GM19467 (cell line): ENCODE data around the gene CANX.
A peak's percentile ranks its signal among the peaks of the same experiment; 100 is the strongest.

ENCODE experiments used
- ATAC-seq: cut with Tn5 transposase; IDR thresholded peaks from one replicate; pipeline ENCODE4 v1.9.1; 2021; ENCODE audit warnings: mild to moderate bottlenecking, moderate library complexity; ENCODE audit not compliant: unreplicated experiment

CANX gene

DNA sequence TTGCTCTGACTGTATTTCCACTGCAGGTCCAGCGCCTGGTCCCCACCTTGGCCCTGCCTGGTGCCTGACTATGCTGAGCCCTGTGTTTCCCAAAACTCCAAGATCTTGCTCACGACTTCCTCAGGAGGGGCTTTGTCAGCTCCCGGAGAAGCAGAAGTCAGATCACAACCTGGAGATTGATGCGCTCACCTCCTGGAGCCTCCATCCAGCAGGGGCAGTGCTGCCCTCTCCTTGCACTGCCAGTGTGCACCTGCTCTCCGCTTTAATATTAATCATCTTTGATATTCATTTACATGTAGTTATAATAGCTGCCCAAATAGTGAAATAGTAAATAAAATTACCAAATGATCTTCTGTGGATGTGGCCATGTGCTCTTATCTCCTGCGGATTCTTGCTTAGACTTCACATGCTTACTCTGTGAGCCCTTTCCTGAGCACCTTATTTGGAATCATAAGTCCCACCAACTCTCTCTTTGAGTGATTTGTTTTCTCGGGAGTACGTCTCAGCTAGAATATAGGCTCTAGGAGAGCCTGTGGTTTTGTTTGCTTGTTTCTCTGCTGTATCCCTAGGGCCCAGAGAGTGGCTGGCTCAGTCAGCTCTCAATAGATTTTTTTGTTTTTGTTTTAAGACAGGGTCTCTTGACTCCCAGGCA lies 51.2 kb downstream of the CANX start:
- ATAC-seq, result no peak

DNA sequence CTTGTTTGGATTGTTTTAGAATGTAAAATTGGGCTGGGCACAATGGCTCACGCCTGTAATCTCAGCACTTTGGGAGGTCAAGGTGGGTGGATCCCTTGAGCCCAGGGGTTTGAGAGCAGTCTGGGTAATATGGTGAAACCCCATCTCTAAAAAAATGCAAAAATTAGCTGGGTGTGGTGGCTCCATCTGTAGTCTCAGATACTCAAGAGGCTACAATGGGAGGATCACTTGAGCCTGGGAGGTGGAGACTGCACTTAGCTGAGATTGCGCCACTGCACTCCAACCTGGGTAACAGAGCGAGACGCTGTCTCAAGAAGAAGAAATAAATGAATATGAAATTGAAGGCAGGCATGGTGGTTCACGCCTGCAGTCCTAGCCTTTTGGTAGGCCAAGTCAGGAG lies 55.2 kb downstream of the CANX start:
- ATAC-seq, result no peak

GRCh38 chr5:179755022-179755421 lies 56.3 kb downstream of the CANX start:
- no peak for ATAC-seq

GRCh38 chr5:179758955-179759354 lies 60.2 kb downstream of the CANX start:
- no peak for ATAC-seq

DNA sequence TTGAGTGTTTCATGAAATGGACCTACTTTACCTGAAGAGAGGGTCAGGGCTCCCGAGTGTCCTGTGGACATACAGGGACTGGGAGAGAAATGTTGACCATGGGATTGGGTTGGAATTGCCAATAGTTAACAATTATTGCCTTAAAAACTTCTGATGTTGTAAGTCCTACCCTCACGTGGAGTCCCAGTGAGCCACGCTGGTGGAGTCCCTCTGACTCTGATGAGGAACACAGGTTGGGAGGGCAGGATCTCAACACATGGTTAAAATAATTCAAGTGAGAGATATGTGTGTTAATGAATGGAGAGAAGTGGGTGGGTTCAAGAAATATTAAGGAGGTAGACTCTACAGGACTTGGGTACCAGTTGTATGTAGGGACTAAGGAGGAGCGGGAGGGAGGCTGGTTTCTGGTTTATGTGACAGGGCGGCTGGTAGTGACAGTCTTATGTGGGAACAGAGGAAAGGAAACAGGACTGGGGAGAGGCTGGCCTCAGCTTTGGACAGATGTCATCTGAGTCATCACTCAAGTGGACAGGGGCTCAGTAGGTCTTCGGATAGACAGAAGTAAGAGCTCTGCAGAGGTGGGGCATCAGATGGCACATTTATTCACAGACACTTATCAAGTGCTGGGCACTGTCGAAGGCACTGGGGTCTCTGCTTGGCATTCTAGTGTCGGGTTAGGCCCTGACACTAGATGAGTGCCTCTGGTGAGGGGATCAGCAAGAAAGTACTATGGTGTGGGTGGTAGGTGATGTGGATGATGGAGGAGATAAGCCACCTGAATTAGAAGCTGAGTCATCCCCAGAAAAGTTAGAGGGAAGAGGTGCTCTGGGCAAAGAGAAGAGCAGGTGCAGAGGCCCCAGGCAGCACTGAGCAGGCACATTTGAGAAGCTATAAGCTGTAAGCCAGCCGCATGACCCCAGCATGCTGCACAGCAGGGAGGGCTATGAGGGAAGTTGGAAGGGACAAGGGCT lies 61.1 kb downstream of the CANX start:
- ATAC-seq, result no peak

DNA sequence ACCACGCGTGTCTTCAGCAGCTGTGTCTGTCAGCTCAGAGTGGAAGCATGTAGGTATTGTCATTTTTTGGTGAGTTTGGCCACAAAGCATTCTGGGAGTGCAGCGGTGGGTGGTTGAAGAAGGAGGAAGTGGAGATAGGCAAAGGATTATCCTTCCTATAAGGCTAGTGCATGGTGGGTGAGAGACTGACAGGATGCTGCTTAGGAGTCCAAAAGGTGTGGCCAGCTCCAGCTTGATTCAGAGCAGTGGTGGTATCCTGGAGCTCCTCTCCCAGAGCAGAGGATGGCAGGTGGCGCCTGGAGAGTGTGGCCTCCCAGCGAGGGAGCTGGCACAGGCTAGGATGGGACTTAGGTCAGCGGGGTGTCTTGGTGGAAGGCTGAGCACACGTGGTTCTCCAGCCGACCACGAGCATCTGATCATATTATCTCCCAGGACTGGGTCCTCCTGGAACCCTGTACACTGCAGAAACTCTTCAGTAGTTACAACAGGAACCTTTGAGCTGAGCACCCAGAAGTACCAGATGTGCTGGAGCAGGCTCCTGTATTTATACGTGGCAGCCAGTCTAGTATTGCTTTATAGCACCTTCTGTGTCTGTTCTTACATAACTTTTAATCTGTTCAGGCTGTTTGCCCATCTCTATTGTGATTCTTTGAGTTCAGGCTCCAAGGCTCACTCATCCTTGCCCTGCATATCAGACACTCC lies 63.5 kb downstream of the CANX start:
- ATAC-seq, result no peak

DNA sequence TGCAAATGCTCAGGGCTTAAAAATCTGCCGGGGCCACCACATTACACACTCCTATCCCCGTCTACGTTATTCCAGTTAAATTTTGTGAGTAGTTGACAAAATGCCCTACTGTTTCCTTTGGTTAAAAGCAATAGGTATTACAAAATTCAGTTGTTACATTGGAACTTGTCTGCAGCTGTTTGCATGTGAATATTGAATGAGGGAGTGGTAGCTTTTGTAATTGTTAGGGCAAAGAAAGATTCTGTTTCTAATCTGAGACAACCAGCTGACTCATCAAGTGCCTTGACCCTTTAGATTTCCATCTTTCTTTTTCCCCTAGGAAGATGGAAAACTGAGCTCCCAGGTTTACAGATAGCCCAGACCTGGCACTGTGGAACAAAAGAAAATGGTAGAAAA lies 64.0 kb downstream of the CANX start:
- ATAC-seq, result no peak

- ATAC-seq, result peak; percentile 44
These were observed 64.6 kb downstream of the CANX start for GRCh38 chr5:179763215-179763945.

DNA sequence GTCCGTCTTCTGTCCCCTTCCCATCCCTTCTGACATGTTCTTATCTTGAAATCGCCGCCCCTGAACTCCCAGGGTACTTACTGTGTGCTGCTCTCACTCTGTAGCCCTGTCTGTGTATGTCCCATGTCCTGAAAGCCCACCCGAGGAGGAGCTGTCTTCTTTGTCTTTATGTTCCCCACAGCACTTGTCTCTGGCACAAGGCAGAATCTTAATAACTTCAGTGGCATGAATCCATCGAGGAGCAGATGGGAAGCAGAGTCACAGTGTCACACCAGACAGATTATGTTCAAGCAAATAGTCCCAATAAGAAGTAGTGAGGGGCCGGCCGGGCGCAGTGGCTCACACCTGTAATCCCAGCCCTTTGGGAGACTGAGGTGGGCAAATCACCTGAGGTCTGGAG lies 65.3 kb downstream of the CANX start:
- ATAC-seq, result no peak

DNA sequence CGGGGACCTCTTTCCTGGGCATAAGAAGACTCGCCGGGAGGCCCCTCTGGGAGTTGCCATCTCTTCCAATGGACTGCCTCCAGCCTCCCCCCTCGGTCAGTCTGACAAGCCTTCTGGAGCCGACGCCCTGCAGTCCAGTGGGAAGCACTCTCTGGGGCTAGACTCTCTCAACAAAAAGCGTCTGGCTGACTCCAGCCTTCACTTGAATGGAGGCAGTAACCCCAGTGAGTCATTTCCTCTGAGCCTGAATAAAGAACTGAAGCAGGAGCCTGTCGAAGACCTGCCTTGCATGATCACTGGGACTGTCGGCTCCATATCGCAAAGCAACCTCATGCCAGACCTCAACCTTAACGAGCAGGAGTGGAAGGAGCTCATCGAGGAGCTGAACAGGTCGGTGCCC lies 66.6 kb downstream of the CANX start:
- no peak for ATAC-seq

DNA sequence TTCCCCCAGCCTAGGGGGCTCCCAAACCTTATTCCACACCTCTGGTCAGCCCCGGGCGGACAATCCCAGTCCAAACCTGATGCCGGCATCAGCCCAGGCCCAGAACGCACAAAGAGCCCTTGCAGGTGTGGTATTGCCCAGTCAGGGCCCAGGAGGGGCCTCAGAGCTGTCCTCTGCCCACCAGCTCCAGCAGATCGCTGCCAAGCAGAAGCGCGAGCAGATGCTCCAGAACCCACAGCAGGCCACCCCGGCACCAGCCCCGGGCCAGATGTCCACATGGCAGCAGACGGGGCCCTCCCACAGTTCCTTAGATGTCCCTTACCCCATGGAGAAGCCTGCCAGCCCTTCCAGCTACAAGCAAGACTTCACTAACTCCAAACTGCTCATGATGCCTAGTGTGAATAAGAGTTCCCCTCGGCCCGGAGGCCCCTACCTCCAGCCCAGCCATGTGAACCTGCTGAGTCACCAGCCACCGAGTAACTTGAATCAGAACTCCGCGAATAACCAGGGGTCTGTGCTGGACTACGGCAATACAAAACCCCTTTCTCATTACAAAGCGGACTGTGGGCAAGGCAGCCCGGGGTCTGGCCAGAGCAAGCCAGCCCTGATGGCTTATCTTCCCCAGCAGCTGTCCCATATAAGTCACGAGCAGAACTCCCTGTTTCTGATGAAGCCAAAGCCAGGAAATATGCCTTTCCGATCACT lies 67.4 kb downstream of the CANX start:
- no peak for ATAC-seq

- no peak for ATAC-seq
These were observed 68.1 kb downstream of the CANX start for GRCh38 chr5:179766726-179767455.

DNA sequence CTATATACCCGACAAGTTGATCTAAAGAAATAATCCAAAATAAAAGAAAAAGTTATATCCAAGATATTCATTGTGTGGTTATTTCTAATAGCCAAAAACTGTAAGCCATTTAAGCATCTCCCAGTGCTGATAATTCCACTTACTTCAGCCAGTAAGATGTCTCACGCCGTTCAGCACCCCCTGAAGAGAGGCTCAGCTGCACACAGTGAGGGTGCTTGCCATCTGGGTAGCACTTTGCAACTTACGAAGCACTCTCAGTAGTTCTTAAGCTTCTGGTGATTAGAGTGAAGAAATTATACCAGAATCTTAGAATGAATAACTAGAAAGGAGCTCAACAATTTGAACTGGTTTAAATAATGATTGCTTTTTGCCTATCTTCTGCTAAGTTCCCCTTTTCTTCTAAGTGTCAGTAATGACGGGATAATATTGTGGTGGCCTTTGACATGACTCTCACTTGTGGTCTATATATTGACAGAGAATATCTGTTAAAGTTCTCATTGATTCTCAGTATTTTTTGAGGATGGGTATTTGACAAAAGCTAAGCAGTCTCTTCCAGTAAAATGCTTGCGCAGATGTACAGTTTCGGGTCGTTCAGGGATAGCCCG lies 68.8 kb downstream of the CANX start:
- ATAC-seq, result no peak

DNA sequence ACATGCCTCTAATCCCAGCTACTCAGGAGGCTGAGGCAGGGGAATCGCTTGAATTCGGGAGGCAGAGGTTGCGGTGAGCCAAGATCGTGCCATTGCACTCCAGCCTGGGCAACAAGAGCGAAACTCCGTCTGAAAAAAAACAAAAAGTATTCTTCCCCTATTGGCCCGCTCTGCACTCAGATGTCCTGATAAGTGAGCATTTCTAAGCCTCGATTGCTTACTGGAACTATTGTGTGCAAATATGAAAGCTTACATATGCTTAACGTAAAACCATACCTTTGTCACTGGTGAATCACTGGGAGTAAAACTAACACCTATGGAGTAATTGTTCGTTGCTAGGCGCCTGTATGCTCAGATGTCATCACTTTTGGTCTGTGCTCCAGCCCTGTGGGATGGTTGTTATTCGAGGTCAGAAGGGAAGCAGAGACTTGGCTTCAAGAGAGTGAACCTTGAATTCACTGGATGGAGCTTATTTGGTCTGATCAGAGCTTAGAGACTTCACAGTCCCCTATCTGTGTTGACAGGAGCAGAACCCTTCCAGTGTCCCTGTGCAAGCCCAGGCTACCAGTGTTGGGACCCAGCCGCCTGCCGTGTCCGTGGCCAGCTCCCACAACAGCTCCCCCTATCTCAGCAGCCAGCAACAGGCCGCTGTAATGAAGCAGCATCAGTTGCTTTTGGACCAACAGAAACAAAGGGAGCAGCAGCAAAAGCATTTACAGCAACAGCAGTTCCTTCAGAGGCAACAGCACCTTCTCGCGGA lies 69.7 kb downstream of the CANX start:
- ATAC-seq, result no peak

DNA sequence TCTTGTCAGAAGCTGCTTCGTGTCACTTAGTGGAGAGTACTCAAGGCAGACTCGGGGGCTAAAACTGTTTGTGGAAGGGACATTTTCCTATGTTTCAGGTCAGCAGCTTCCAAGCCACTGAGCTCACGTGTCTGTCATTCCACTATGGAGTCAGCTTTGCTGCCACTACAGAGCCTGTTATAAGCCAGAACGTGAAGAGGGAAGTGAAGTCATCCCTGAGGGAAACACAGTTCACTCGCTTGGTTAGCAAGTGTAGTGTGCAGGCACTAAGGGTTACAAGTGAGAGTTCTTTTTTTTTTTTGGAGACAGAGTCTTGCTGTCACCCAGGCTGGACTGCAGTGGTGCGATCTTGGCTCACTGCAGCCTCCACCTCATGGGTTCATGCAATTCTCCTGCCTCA lies 70.5 kb downstream of the CANX start:
- ATAC-seq, result no peak

- ATAC-seq, result no peak
These were observed 71.0 kb downstream of the CANX start for GRCh38 chr5:179769796-179770195.

DNA sequence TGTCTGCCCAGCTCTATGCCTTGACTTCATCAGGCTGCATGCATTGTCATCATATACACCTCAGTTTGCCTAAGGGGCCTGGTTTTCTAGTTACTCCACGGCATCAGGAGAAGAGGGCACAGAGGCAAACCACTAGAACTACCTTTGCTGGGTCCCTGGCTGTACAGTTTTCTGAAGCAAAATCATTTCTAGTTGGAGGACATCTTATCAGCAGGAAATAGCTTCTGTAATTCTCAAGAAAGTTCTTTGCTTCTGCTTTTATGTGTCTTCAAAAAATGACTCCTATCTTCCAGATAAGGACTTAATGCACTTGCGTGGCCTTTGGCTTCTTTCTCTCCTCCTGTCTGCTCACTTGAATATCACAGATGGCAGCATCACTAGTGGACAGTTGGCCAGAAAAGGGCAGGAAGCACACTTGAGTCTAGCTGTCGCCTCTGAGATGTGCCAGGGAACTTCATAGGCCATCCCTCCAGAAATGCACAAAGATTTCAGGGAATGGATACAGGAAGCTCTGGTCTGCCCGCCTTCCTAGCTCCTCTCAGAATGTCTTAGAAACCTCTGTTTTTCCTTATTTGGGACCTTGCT lies 72.6 kb downstream of the CANX start:
- no peak for ATAC-seq

DNA sequence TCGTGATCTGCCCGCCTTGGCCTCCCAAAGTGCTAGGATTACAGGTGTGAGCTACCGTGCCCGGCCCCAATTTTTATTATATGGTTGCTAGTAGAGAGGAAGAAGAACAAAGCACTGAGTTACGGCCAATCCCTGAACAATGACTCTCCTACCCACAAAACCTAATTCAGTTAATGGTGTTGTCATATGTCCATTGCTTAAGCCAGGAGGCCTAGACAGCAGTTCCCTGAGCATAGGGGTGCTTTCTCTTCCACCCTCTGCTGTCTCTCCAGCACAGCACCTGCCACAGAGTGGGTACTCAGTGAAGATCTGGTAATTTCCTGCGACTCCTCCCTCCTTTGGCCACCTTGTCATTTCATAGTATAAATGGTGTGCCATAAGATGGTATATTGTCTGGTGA lies 73.6 kb downstream of the CANX start:
- ATAC-seq, result no peak
